GM21423 (cell line): ENCODE results near the gene EHD1.
"Not testable (repeated sequence)": the region's sequence is repeated elsewhere in the genome, so short reads cannot be mapped to it uniquely, and the experiment has no call there.

ENCODE experiments used
- ATAC-seq: cut with Tn5 transposase; IDR thresholded peaks from one replicate; pipeline ENCODE4 v1.9.1; 2021; ENCODE audit warnings: mild to moderate bottlenecking, moderate library complexity; ENCODE audit not compliant: unreplicated experiment

The EHD1 gene

DNA sequence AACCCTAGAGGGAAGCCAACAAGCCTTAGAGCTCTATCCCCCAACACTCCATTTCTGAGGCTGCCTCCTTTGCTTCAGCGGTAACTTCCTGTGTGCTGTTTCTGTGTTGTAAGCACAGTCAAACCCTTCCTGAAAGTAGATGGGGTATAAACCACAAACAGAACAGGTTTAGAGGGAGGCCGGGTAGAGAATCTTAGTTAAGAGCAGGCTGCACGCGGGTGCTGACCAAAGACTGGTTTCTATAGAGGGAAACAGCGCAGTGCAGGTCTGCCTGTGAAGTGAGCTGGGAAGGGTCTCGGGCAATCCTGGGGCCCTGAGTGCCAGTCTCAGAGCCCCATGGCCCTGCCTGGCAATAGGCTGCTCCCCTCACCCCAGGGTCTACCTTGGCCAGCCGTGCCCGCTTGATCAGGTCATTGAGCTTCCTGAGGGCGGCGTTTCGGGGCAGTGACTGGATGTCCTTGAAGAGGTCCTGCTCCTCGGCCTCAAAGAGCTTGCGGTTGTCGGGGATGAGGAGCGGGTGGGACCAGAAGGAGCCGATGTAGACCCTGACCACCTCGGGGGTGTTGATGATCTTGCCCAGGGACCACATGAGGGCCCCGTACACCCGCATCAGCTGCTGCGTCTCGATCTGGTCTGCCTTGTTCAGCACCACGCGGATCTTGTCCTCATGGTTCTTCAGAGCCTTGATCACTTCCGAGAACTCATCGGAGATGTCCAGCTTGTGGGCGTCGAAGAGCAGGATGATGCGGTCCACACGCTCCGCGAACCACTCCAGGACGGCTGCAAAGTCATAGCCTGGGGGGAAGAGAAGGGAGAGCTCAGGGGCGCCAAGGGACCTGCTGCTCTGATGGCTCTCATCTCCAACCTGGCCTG is 18.6 kb downstream of the EHD1 start:
- peak; percentile 64 for ATAC-seq

GRCh38 chr11:64858467-64859263 is 19.8 kb downstream of the EHD1 start:
- ATAC-seq, result peak; percentile 14

DNA sequence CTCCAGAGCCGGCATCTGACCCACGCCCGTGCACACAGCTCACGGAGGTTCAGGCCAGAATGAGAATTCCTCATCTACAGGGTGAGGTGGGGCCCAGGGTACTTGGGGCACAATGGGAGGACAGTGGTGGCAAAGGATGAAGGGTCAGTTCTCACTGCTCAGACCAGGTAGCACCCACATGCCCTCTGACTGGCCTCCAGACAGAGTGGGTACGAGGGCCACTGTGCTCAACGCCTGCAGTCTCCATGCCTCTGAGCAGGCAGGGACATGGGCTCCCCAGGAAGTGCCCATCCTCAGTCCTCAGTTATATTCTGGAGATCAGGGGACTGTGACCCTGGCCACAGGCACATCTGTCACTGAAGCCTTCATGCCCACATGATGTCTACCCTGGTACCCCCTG is 20.9 kb downstream of the EHD1 start:
- ATAC-seq, result no peak

DNA sequence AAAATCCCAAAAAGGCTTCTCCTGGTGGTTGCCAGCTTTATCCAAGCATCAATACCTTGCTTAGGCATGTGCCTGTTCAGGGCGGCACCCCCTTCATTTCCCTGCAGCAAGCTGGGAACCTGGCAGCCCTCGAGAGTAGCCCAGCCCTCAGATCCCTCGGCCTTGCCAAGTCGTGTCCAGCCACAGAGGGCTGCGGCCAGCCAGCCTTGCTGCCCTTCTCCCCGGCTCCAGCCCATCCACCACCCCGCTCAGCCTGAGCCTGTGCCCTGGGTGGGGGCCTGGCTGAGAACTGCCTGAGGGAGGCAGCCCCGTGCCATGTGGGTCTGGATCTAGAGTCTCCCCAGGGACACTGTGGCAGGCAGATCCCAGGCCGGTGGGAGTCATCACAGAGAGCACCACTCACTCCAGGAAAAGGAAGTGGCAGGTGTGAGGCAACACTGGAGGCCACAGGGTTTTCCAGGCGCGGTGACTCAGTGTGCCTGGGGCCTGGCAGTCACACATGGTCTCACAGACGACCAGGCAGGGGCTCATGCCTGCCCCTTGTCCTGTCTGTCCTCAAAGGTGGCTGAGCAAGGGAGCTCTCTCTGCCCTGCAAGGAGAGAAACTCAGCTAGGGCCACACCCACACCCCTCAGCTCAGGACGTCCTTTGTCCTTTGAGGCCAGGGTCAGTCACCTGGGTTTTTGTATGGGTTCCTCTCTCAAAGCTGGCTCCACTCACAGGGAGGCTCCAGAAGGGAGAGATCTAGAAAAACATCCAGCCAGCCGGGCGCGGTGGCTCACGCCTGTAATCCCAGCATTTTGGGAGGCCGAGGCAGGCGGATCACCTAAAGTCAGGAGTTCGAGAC is 21.8 kb downstream of the EHD1 start:
- ATAC-seq, result no peak

GRCh38 chr11:64855596-64856304 is 22.7 kb downstream of the EHD1 start:
- no peak for ATAC-seq

DNA sequence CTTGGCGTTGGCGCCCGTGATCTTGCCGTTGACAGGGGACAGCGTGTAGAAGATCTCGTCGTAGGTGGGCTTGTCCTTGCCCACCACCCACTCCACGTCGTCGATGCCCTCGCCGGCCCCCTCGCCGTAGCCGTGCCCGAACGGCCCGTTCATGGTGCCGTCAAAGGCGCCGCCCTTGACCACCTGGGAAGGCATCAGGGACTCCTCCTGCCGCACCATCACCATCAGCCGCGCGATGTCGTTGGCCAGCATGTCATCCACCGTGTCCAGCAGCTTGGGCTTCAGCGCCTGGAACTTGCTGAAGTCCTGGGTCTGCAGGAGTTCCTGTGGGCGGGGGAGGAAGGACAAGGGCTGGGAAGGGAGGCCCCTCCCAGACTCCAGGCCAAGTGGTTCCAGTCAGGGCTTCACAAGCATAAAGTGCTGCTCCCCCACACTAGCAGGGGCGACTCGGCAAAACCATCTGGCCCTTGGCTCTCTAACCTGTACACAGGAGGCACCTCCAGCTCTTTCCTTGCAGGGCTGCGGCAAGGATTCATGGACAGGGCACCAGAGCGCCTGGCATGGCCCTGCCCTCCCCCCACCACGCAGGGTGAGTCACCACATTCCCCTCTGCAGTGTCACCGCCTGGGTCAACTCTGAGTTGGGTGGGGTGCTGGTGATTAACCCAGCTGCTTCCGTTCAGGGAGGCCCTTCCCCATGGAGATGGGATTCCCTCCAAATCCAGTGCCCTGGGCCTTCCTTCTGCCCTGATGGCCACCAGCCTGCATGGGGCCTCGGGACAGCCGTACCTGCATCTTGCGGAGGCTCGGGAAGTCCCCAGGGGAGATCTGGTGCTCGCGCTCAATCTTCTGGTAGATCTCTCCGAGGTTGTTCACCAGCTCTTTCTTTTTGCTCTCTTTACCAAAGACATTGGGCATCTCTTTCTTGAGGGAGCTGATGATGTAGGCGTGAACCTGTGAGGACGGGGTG is 23.6 kb downstream of the EHD1 start:
- no peak for ATAC-seq

GRCh38 chr11:64854157-64854533 is 24.3 kb downstream of the EHD1 start:
- no peak for ATAC-seq

GRCh38 chr11:64853709-64854108 is 24.7 kb downstream of the EHD1 start:
- ATAC-seq, result no peak

DNA sequence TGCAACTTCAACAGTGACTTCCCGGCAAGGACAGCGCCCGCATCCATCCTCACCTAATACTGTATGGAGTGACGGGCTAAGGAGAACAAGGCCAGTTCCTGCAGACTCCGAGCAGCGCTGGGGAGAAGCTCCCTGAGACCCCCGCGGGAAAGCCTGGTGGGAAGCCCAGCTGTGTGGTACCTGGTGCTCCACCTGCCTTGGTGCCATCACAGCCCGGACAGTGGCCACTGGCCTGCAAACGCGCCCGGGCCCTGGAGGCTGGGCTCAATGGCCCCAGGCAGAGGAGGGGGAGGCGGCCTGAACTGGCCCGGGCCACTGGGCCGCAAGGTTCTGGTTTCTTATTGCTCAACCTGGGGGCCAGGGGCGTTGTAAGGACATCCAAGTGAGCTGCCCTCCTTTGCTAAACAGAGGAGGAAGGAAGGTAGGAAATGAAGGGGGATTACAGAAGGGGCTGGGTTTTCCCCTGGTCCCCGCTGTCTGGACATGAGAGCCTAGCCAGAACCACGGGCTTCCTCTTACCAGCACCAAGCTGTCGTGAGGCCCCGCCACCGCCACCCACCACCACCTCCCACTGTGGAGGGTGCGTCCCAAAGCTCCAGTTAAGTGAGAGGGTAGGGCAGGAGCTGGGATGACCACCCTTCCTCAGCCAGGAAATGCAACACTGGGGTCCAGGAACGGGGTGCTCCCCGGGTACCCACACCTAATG is 25.5 kb downstream of the EHD1 start:
- no peak for ATAC-seq

- peak; percentile 14 for ATAC-seq
These were observed 26.5 kb downstream of the EHD1 start for GRCh38 chr11:64851831-64852351.

GRCh38 chr11:64850979-64851567 is 27.3 kb downstream of the EHD1 start:
- ATAC-seq, result peak; percentile 59

DNA sequence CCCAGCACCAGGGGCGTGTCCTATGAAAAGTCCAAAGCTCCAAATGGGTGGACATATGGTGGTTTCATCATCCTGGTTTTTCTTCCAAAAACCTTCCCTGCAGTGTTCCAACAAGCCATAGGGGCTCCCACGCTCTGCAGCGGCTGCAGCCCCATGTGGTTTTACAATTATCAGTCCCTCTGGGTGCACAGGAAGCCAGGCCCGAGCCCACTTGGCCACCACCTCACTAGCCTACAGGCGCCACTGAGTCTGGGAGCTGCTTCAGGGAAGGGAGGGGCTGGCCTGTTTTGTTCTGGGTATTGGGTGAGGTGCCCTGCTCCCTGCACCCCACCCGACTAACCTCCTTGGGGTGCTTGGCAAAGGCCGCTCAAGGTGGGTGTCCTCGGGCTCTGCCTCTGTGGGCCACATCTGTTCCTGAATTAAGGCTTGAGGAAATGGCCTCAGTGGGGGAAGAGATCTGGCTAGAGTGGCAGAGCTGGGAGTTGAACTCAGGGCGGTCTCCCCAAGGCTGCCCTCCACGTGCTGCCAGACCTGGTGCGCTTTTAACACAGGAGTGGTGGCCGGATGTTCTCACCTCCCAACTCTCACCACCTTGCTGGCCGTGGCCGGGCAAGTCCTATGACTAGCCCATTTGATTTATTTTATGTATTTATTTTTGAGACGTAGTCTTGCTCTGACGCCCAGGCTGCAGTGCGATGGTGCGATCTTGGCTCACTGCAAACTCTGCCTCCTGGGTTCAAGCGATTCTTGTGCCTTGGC is 28.6 kb downstream of the EHD1 start:
- no peak for ATAC-seq

- ATAC-seq, result no peak
These were observed 29.4 kb downstream of the EHD1 start for GRCh38 chr11:64848826-64849597.

GRCh38 chr11:64848214-64848825 is 30.1 kb downstream of the EHD1 start:
- no peak for ATAC-seq

DNA sequence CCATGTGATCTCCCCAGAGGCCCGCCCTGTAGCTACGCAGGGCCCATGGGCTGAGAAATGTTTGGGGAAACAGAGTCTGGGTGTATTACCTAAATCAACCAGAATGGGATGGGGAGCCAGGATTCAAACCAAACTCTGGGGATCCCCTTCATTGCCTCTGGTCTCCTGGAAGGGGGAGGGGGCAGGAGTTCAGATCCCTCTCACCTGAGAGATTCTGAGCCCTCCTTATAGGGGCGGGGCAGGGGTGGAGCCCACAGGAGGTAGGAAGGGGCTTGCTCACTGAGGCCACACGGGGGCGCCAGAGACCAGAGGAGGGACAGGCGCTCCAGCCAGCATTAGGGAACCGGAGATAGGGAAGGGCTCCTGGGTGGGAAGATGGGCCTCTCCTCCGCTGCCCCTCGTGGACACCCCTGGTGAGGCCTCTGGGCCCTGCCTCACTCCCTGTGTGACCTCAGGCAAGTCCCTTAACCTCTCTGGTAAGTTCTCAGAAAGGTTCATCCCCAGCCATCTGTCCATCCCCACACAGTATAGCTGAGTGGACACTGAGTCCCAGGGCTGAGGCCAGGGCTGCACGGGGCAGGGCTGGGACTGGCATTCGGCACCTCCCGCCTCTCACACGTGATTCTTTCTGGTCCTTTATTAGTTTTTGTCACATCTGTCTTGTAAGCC is 31.3 kb downstream of the EHD1 start:
- no peak for ATAC-seq

DNA sequence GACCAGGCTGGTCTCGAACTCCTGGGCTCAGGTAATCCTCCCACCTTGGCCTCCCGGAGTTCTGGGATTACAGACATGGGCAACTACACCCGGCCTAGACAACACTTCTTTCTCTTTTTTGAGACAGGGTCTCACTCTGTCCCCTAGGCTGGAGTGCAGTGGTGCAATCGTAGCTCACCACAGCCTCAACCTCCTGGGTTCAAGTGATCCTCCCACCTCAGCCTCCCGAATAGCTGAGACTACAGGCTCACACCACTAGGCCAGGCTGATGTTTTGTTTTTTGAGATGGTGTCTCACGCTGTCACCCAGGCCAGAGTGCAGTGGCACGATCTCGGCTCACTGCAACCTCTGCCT is 32.7 kb downstream of the EHD1 start:
- ATAC-seq, result not testable (repeated sequence)
